H9 (cell line): ENCODE data around the gene RBKS. TPM values are rescaled to one million over a fixed set of nuclear protein-coding genes. Genes with fewer than 3 reads are reported as not detected.

ENCODE experiments used
- DNase-seq: peaks from one replicate; pipeline ENCODE4 v3.0.0-alpha.2; 2017
- H2AFZ ChIP-seq: one replicate; pipeline ENCODE4 v1.6.1; 2013; ENCODE audit warnings: mild to moderate bottlenecking, low read length, control low read depth, moderate library complexity
- H2AK5ac ChIP-seq: 2 replicates; pipeline ENCODE4 v1.6.1; 2013; ENCODE audit warnings: low read length, control low read depth, mixed read lengths; ENCODE audit not compliant: insufficient read length
- H2BK120ac ChIP-seq: one replicate; pipeline ENCODE4 v1.6.1; 2013; ENCODE audit warnings: low read depth, mild to moderate bottlenecking, low read length, control low read depth, inconsistent platforms; ENCODE audit not compliant: poor library complexity, severe bottlenecking
- H2BK12ac ChIP-seq: 2 replicates; pipeline ENCODE4 v1.6.1; 2013; ENCODE audit warnings: low read length, control low read depth, mixed read lengths, low read depth; ENCODE audit not compliant: insufficient read length
- H2BK15ac ChIP-seq: 2 replicates; pipeline ENCODE4 v1.6.1; 2013; ENCODE audit warnings: low read depth, low read length, control low read depth
- H2BK20ac ChIP-seq: one replicate; pipeline ENCODE4 v1.6.1; 2013; ENCODE audit warnings: low read depth, mild to moderate bottlenecking, low read length, control low read depth, inconsistent platforms; ENCODE audit not compliant: poor library complexity, severe bottlenecking
- H2BK5ac ChIP-seq: 2 replicates; pipeline ENCODE4 v1.6.1; 2013; ENCODE audit warnings: low read length, control low read depth, mixed read lengths; ENCODE audit not compliant: insufficient read length
- H3K14ac ChIP-seq: 2 replicates; pipeline ENCODE4 v1.6.1; 2013; ENCODE audit warnings: low read length, control low read depth; ENCODE audit not compliant: insufficient read depth
- H3K18ac ChIP-seq: 2 replicates; pipeline ENCODE4 v1.6.1; 2013; ENCODE audit warnings: low read depth, mild to moderate bottlenecking, mixed read lengths, low read length, control low read depth; ENCODE audit not compliant: insufficient read length
- H3K23ac ChIP-seq: 2 replicates; pipeline ENCODE4 v1.6.1; 2013; ENCODE audit warnings: low read length, control low read depth, mixed read lengths, low read depth; ENCODE audit not compliant: insufficient read length
- H3K23me2 ChIP-seq: 2 replicates; pipeline ENCODE4 v1.6.1; 2013; ENCODE audit warnings: low read depth, mild to moderate bottlenecking, mixed read lengths, low read length, control low read depth; ENCODE audit not compliant: insufficient read length, poor library complexity, severe bottlenecking
- H3K27ac ChIP-seq: 2 replicates; pipeline ENCODE4 v1.5.1; 2013; ENCODE audit warnings: low read length, control low read depth, mixed read lengths, low read depth; ENCODE audit not compliant: insufficient read length
- H3K27me3 ChIP-seq: 2 replicates; pipeline ENCODE4 v1.6.1; 2013; ENCODE audit warnings: low read length, control low read depth, inconsistent platforms; ENCODE audit not compliant: insufficient read depth
- H3K4ac ChIP-seq: 2 replicates; pipeline ENCODE4 v1.6.1; 2013; ENCODE audit warnings: low read depth, mild to moderate bottlenecking, control low read depth, inconsistent platforms, low read length, moderate library complexity
- H3K4me1 ChIP-seq: 2 replicates; pipeline ENCODE4 v1.6.1; 2013; ENCODE audit warnings: low read length, control low read depth, inconsistent platforms; ENCODE audit not compliant: insufficient read depth
- H3K4me2 ChIP-seq: 2 replicates; pipeline ENCODE4 v1.6.1; 2013; ENCODE audit warnings: low read length, control low read depth, mixed read lengths; ENCODE audit not compliant: insufficient read length, insufficient read depth
- H3K56ac ChIP-seq: 2 replicates; pipeline ENCODE4 v1.6.1; 2013; ENCODE audit warnings: low read depth, mild to moderate bottlenecking, mixed read lengths, low read length, control low read depth; ENCODE audit not compliant: insufficient read length
- H3K79me1 ChIP-seq: 2 replicates; pipeline ENCODE4 v1.6.1; 2013; ENCODE audit warnings: low read depth, mild to moderate bottlenecking, moderate library complexity, low read length, control low read depth, inconsistent platforms; ENCODE audit not compliant: insufficient read depth, poor library complexity, severe bottlenecking
- H3K79me2 ChIP-seq: 2 replicates; pipeline ENCODE4 v1.6.1; 2013; ENCODE audit warnings: low read length, control low read depth, inconsistent platforms; ENCODE audit not compliant: insufficient read depth
- H3K9ac ChIP-seq: 2 replicates; pipeline ENCODE4 v1.6.1; 2013; ENCODE audit warnings: low read length, control low read depth, mixed read lengths; ENCODE audit not compliant: insufficient read length; ENCODE audit errors: extremely low read depth
- H3K9me3 ChIP-seq: one replicate; pipeline ENCODE4 v1.6.1; 2013; ENCODE audit warnings: low read depth, low read length, inconsistent platforms; ENCODE audit not compliant: control insufficient read depth
- H3T11ph ChIP-seq: one replicate; pipeline ENCODE4 v1.6.1; 2013; ENCODE audit warnings: mild to moderate bottlenecking, low read length, control low read depth, inconsistent platforms
- H4K20me1 ChIP-seq: one replicate; pipeline ENCODE4 v1.6.1; 2013; ENCODE audit not compliant: control insufficient read depth, insufficient read length, insufficient read depth
- H4K5ac ChIP-seq: 2 replicates; pipeline ENCODE4 v1.6.1; 2013; ENCODE audit warnings: low read depth, mild to moderate bottlenecking, mixed read lengths, low read length, control low read depth; ENCODE audit not compliant: insufficient read length
- H4K8ac ChIP-seq: replicated peaks from 2 replicates; pipeline ENCODE4 v1.6.1; 2013; ENCODE audit warnings: low read length, control low read depth, mixed read lengths, low read depth; ENCODE audit not compliant: insufficient read length
- H4K91ac ChIP-seq: 2 replicates; pipeline ENCODE4 v1.6.1; 2013; ENCODE audit warnings: low read depth, mild to moderate bottlenecking, moderate library complexity, mixed read lengths, low read length, control low read depth; ENCODE audit not compliant: insufficient read length
- H3K27ac Mint-ChIP-seq, 3 experiments: 2 replicates in 2 of 3; 3 replicates in 1 of 3; pipeline ENCODE4 v1.8.0; 2020 to 2021; ENCODE audit warnings: mixed read lengths in 3 of 3, mild to moderate bottlenecking in 1 of 3, moderate library complexity in 1 of 3
- H3K27me3 Mint-ChIP-seq: 2 replicates; pipeline ENCODE4 v1.8.0; 2021; ENCODE audit warnings: low read depth, mild to moderate bottlenecking, moderate library complexity, mixed read lengths
- H3K36me3 Mint-ChIP-seq, 3 experiments: 2 replicates in 2 of 3; 3 replicates in 1 of 3; pipeline ENCODE4 v1.8.0; 2020 to 2021; ENCODE audit warnings: low read depth in 3 of 3, mixed read lengths in 3 of 3; ENCODE audit not compliant: insufficient read depth in 1 of 3
- H3K4me1 Mint-ChIP-seq, 2 experiments: 2 replicates each; pipeline ENCODE4 v1.8.0; 2020; ENCODE audit warnings: mixed read lengths in 2 of 2
- H3K4me3 Mint-ChIP-seq, 2 experiments: 2 replicates in 1 of 2; 3 replicates in 1 of 2; pipeline ENCODE4 v1.8.0; 2020 to 2021; ENCODE audit warnings: mild to moderate bottlenecking in 2 of 2, mixed read lengths in 2 of 2, moderate library complexity in 1 of 2
- H3K9me3 Mint-ChIP-seq, 2 experiments: 2 replicates in 1 of 2; 3 replicates in 1 of 2; pipeline ENCODE4 v1.8.0; 2020; ENCODE audit warnings: mild to moderate bottlenecking in 2 of 2, mixed read lengths in 2 of 2, moderate library complexity in 1 of 2
- CTCF ChIP-seq: fragments of 200-600 bp; sonication (generic); conservative IDR thresholded peaks from 3 replicates; pipeline ENCODE4 v1.8.0; 2021; ENCODE audit warnings: antibody characterized with exemption, mild to moderate bottlenecking
- total RNA-seq: library from RNA; stranded (reverse); gene quantifications from 2 replicates; pipeline ENCODE4 v1.2.1, GENCODE V29; 2021

Gene RBKS
- total RNA-seq, 1 experiment from 2014 or later: 2.3 TPM

- Histone ChIP-seq H2BK120ac (no peak overlapping the region), H3K4ac (no peak overlapping the region), H2BK20ac (no peak overlapping the region), H2BK5ac (no peak overlapping the region), H4K91ac (no peak overlapping the region), H3K56ac (no peak overlapping the region), H3K27me3 (peaks cover 3% of the 10 kb centered on the region; the same call in 1 of the 2 replicates), H2BK12ac (no peak overlapping the region), H3K14ac (no peak overlapping the region), H3K79me1 (no peaks in the 10 kb centered on the region), H3K4me1 (no peaks in the 10 kb centered on the region), H3K23me2 (no peaks in the 10 kb centered on the region), H3K4me2 (no peak overlapping the region), H3K27ac (no peak overlapping the region), H3T11ph (no peak overlapping the region), H4K5ac (no peak overlapping the region), H2BK15ac (no peak overlapping the region), H3K18ac (no peak overlapping the region), H3K9ac (no peak overlapping the region), H2AFZ (no peak overlapping the region), H4K20me1 (no peaks in the 10 kb centered on the region), H2AK5ac (no peak overlapping the region), H3K23ac (no peak overlapping the region), H4K8ac (no peak overlapping the region), H3K79me2 (no peaks in the 10 kb centered on the region), H3K9me3 (no peaks in the 10 kb centered on the region)
- H3K36me3 Mint-ChIP-seq: no peaks in the 10 kb centered on the region; a peak in 3 of 7 replicates
- peaks cover 46% of the 10 kb centered on the region for H3K27me3 Mint-ChIP-seq
- no peak overlapping the region for H3K4me3 Mint-ChIP-seq
- no peak for TF ChIP-seq CTCF
- H3K4me1 Mint-ChIP-seq: peaks cover 0 to 2% of the 10 kb centered on the region in 2 experiments; a peak in 1 of 4 replicates
- no peak overlapping the region for H3K27ac Mint-ChIP-seq
- DNase-seq: no peak
- peaks cover 17 to 20% of the 10 kb centered on the region in 2 experiments for H3K9me3 Mint-ChIP-seq
These were observed 30.1 kb downstream of the RBKS start for GRCh38 chr2:27860111-27860510.
